GM20000 (cell line): ENCODE results near the gene EGFLAM.

Source experiments
- DNase-seq: peaks from one replicate; pipeline ENCODE4 v3.0.0; 2012; ENCODE audit warnings: low spot score
- CTCF ChIP-seq: IDR thresholded peaks from 2 replicates; pipeline ENCODE4 v1.5.1; 2012; ENCODE audit warnings: mild to moderate bottlenecking, control low read depth; ENCODE audit errors: extremely low read depth, missing control alignments

EGFLAM gene

DNA sequence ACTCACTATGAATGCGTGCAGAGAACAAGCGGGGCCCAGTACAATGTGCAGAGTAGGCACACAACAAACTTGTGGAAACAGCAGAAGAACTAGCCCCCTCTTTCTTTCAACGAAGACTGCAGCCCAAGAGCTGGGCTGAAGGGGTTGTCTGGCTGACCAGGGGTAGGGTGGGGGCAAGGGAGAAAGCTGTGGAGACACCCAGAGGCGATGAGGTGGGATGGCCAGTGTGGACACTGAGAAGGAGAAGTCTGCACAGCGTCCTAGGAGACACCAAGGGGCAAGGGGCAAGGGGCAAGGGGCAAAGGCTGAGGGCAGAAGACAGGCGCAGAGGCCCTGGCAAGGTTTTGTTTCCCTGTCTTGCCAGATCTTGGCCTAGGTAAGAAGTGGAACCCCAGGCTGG, 235.8 kb downstream of the EGFLAM start:
- no peak for DNase-seq
- no peak for TF ChIP-seq CTCF

GRCh38 chr5:38494763-38495162, 236.4 kb downstream of the EGFLAM start:
- DNase-seq = no peak
- no peak for TF ChIP-seq CTCF

- TF ChIP-seq CTCF = no peak
- DNase-seq = no peak
These were observed 239.6 kb downstream of the EGFLAM start for GRCh38 chr5:38497946-38498345.

DNA sequence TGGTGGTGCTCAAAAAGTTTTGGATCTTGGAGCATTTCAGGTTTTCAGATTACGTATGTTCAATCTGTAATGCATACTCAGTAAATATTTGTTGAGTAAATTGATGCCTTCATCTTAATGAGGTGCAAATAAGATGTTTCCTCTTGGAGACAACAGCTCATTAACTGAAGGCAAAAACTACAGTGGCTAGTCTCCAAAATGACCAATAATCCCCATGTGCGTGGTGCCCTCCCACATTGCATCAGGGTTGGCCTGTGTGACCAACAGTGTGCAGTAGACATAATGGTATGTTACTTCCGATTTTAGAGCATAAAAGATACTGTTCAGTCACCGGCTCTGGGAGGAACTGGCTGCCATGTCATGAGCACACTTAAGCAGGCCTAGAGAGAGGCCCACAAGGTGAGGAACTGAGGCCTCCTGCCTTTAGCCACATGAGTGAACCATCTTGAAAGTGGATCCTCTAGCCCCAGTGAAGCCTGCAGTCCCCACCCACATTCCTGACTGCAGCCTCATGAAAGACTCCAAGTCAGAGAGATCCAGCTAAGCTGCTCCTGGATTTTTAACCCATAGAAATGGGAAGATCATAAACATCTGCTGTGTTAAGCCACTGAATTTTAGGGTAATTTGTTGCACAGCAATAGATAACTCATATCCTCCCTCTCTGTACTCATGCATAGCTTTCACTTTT, 242.4 kb downstream of the EGFLAM start:
- no peak for DNase-seq
- no peak for TF ChIP-seq CTCF

- DNase-seq = no peak
- no peak for TF ChIP-seq CTCF
These were observed 247.9 kb downstream of the EGFLAM start for GRCh38 chr5:38506302-38506701.

GRCh38 chr5:38509185-38509584, 250.8 kb downstream of the EGFLAM start:
- TF ChIP-seq CTCF = no peak
- DNase-seq = no peak
